IPS-18c (cell line): ENCODE measurements around the gene SPTAN1.

Source experiments
- H3K4me3 ChIP-seq: 2 replicates; pipeline ENCODE4 v1.7.0; 2013; ENCODE audit warnings: low read depth, mild to moderate bottlenecking, low read length, moderate library complexity; ENCODE audit not compliant: insufficient read depth
- H3K9me3 ChIP-seq: one replicate; pipeline ENCODE4 v1.6.1; 2013; ENCODE audit warnings: mild to moderate bottlenecking, low read length, moderate library complexity; ENCODE audit not compliant: control insufficient read depth, insufficient read depth

Gene SPTAN1

GRCh38 chr9:128624566-128624965, 72.2 kb downstream of the SPTAN1 start:
- Histone ChIP-seq H3K9me3 (no peaks in the 10 kb centered on the region), H3K4me3 (no peak overlapping the region)

GRCh38 chr9:128625391-128626146, 73.2 kb downstream of the SPTAN1 start:
- no peak overlapping the region for H3K4me3 ChIP-seq
- no peaks in the 10 kb centered on the region for H3K9me3 ChIP-seq

GRCh38 chr9:128626181-128626580, 73.8 kb downstream of the SPTAN1 start:
- no peaks in the 10 kb centered on the region for H3K9me3 ChIP-seq
- no peak overlapping the region for H3K4me3 ChIP-seq

GRCh38 chr9:128627127-128627715, 74.8 kb downstream of the SPTAN1 start:
- H3K4me3 ChIP-seq: no peak overlapping the region
- H3K9me3 ChIP-seq: no peaks in the 10 kb centered on the region

GRCh38 chr9:128627906-128628305, 75.5 kb downstream of the SPTAN1 start:
- Histone ChIP-seq H3K9me3 (no peaks in the 10 kb centered on the region), H3K4me3 (no peak overlapping the region)

- no peaks in the 10 kb centered on the region for H3K9me3 ChIP-seq
Measured at GRCh38 chr9:128628471-128629048, 76.2 kb downstream of the SPTAN1 start.

GRCh38 chr9:128629136-128629535, 76.7 kb downstream of the SPTAN1 start:
- H3K4me3 ChIP-seq: no peak overlapping the region
- H3K9me3 ChIP-seq: no peaks in the 10 kb centered on the region

More at GRCh38 chr9:128628471-128629048, 76.2 kb downstream of the SPTAN1 start:
- H3K4me3 ChIP-seq: no peak overlapping the region

GRCh38 chr9:128629852-128630545, 77.6 kb downstream of the SPTAN1 start:
- H3K9me3 ChIP-seq: no peaks in the 10 kb centered on the region
- no peak overlapping the region for H3K4me3 ChIP-seq

GRCh38 chr9:128631636-128632035, 79.2 kb downstream of the SPTAN1 start:
- H3K4me3 ChIP-seq: no peak overlapping the region
- no peaks in the 10 kb centered on the region for H3K9me3 ChIP-seq

GRCh38 chr9:128632066-128632465, 79.7 kb downstream of the SPTAN1 start:
- Histone ChIP-seq H3K4me3 (no peak overlapping the region), H3K9me3 (no peaks in the 10 kb centered on the region)

GRCh38 chr9:128632486-128632885, 80.1 kb downstream of the SPTAN1 start:
- Histone ChIP-seq H3K4me3 (no peak overlapping the region), H3K9me3 (no peaks in the 10 kb centered on the region)

- H3K9me3 ChIP-seq: no peaks in the 10 kb centered on the region
- no peak overlapping the region for H3K4me3 ChIP-seq
Measured at GRCh38 chr9:128633057-128633456, 80.7 kb downstream of the SPTAN1 start.

GRCh38 chr9:128633601-128634000, 81.2 kb downstream of the SPTAN1 start:
- no peaks in the 10 kb centered on the region for H3K9me3 ChIP-seq
- no peak overlapping the region for H3K4me3 ChIP-seq

- no peaks in the 10 kb centered on the region for H3K9me3 ChIP-seq
Measured at GRCh38 chr9:128634111-128634510, 81.7 kb downstream of the SPTAN1 start.

GRCh38 chr9:128634651-128635262, 82.4 kb downstream of the SPTAN1 start:
- Histone ChIP-seq H3K9me3 (no peaks in the 10 kb centered on the region), H3K4me3 (no peak overlapping the region)

More at GRCh38 chr9:128634111-128634510, 81.7 kb downstream of the SPTAN1 start:
- no peak overlapping the region for H3K4me3 ChIP-seq

- no peaks in the 10 kb centered on the region for H3K9me3 ChIP-seq
- no peak overlapping the region for H3K4me3 ChIP-seq
Measured at GRCh38 chr9:128635266-128636023, 83.1 kb downstream of the SPTAN1 start.

GRCh38 chr9:128636024-128636390, 83.6 kb downstream of the SPTAN1 start:
- H3K4me3 ChIP-seq: no peak overlapping the region

More at GRCh38 chr9:128636024-128636390, 83.6 kb downstream of the SPTAN1 start:
- no peaks in the 10 kb centered on the region for H3K9me3 ChIP-seq
